ENCODE measurements around the gene IDH1. TPM values are rescaled to one million over a fixed set of nuclear protein-coding genes. Genes with fewer than 3 reads are reported as not detected.

Gene IDH1
- total and polyA plus RNA-seq, 8 donors, result 14.2 to 57.8 (median 35.2) TPM

- H3K4me3 ChIP-seq, result no peak overlapping the region
- H3K27me3 ChIP-seq, result no peaks in the 10 kb centered on the region
- FAIRE-seq (no peak), ATAC-seq (no peak), DNase-seq (no peak)
- H3K9me3 ChIP-seq, result no peaks in the 10 kb centered on the region
- TF ChIP-seq CTCF (IDR thresholded peaks at IDR 0.05), result no peak
- WGBS, 2 donors, result 63% methylated on average over 2 of the region's 2 CpGs
- intact Hi-C loops (cut with DNase I), result no loop called here
- H3K36me3 ChIP-seq, result peaks cover 0 to 8% (median 0%) of the 10 kb centered on the region in 3 donors
- no peak overlapping the region for H3K27ac ChIP-seq
- peaks cover 6 to 22% (median 8%) of the 10 kb centered on the region in 3 donors for H3K4me1 ChIP-seq
Measured at GRCh38 chr2:208250388-208250787, 4.5 kb downstream of the IDH1 start.

GRCh38 chr2:208249296-208249695 lies 5.6 kb downstream of the IDH1 start:
- Histone ChIP-seq H3K9me3 (no peaks in the 10 kb centered on the region), H3K4me3 (no peak overlapping the region), H3K36me3 (peaks cover 0 to 8% (median 0%) of the 10 kb centered on the region in 3 donors), H3K4me1 (peaks cover 6 to 22% (median 8%) of the 10 kb centered on the region in 3 donors), H3K27me3 (no peaks in the 10 kb centered on the region), H3K27ac (no peak overlapping the region)
- TF ChIP-seq CTCF (IDR thresholded peaks at IDR 0.05), result no peak
- WGBS, 2 donors, result 95 to 96% methylated on average over 2 of the region's 2 CpGs
- no peak for DNase-seq
- FAIRE-seq, result no peak
- intact Hi-C loops (cut with DNase I), result no loop called here
- ATAC-seq, result no peak

- TF ChIP-seq CTCF (IDR thresholded peaks at IDR 0.05), result no peak
- WGBS, 2 donors, result 90 to 97% methylated on average over 3 of the region's 3 CpGs
- ATAC-seq (no peak), FAIRE-seq (no peak), DNase-seq (no peak)
- intact Hi-C loops (cut with DNase I), result no loop called here
- Histone ChIP-seq H3K27me3 (no peaks in the 10 kb centered on the region), H3K27ac (no peak overlapping the region), H3K4me1 (peaks cover 5 to 19% (median 8%) of the 10 kb centered on the region in 3 donors), H3K4me3 (no peak overlapping the region), H3K36me3 (peaks cover 0 to 8% (median 0%) of the 10 kb centered on the region in 3 donors), H3K9me3 (no peaks in the 10 kb centered on the region)
Measured at GRCh38 chr2:208248601-208249000, 6.3 kb downstream of the IDH1 start.

- no peak for TF ChIP-seq CTCF (IDR thresholded peaks at IDR 0.05)
- no peak overlapping the region for H3K4me3 ChIP-seq
- no peaks in the 10 kb centered on the region for H3K27me3 ChIP-seq
- WGBS, 2 donors, result 97% methylated on average over 3 of the region's 3 CpGs
- H3K4me1 ChIP-seq, result no peaks in the 10 kb centered on the region
- ATAC-seq (no peak), DNase-seq (no peak), FAIRE-seq (no peak)
- peaks cover 0 to 3% (median 2%) of the 10 kb centered on the region in 3 donors for H3K36me3 ChIP-seq
- intact Hi-C loops (cut with DNase I), result no loop called here
- H3K9me3 ChIP-seq, result no peaks in the 10 kb centered on the region
- H3K27ac ChIP-seq, result no peak overlapping the region
Measured at GRCh38 chr2:208245746-208246145, 9.1 kb downstream of the IDH1 start.

- Histone ChIP-seq H3K4me3 (no peak overlapping the region), H3K4me1 (no peaks in the 10 kb centered on the region), H3K9me3 (no peaks in the 10 kb centered on the region), H3K27ac (no peak overlapping the region), H3K36me3 (peaks cover 0 to 8% (median 2%) of the 10 kb centered on the region in 3 donors), H3K27me3 (no peaks in the 10 kb centered on the region)
- intact Hi-C loops (cut with DNase I), result no loop called here
- no peak for FAIRE-seq
- ATAC-seq, result no peak
- no peak for TF ChIP-seq CTCF (IDR thresholded peaks at IDR 0.05)
- DNase-seq, result no peak
Measured at GRCh38 chr2:208244422-208244821, 10.4 kb downstream of the IDH1 start.

All from pancreas (tissue), 10 donors.